OCI-LY7 (cell line): ENCODE measurements around the gene ARSK. TPM values are rescaled to one million over a fixed set of nuclear protein-coding genes. Genes with fewer than 3 reads are reported as not detected.

Experiments
- BruUV-seq: library from RNA; stranded (reverse); fragments of 400-500 nt; replicated peaks from 2 replicates; lab custom pipeline; 2021; lab: Mats Ljungman, UMichigan
- CTCF ChIA-PET: fragments of 300-600 bp; sonication (Branson Sonifier 250); formaldehyde crosslinking; loops from one replicate; lab custom pipeline; 2022; ENCODE audit warnings: antibody characterized with exemption; ENCODE audit not compliant: unreplicated experiment; lab: Charles Lee
- POLR2A ChIA-PET: fragments of 300-600 bp; sonication (Branson Sonifier 250); formaldehyde crosslinking; loops from one replicate; lab custom pipeline; 2022; ENCODE audit warnings: antibody characterized with exemption; lab: Charles Lee
- DNase-seq: peaks from one replicate; pipeline ENCODE4 v3.0.0-alpha.2; 2015; ENCODE audit warnings: low spot score
- H2AFZ ChIP-seq: fragments of 200-600 bp; sonication (generic), shearing (Covaris generic); 2 replicates; pipeline ENCODE4 v1.6.1; 2014; ENCODE audit warnings: mild to moderate bottlenecking, antibody characterized with exemption, low read length, moderate library complexity
- H3K27ac ChIP-seq: fragments of 200-600 bp; sonication (generic); 2 replicates; pipeline ENCODE4 v1.5.1; 2014; ENCODE audit warnings: mixed run types, low read depth, mild to moderate bottlenecking, moderate library complexity, low read length, inconsistent platforms; ENCODE audit not compliant: poor library complexity, severe bottlenecking
- H3K36me3 ChIP-seq: fragments of 200-600 bp; sonication (generic); 2 replicates; pipeline ENCODE4 v1.6.1; 2014; ENCODE audit warnings: mild to moderate bottlenecking, antibody characterized with exemption, low read length, moderate library complexity, mixed read lengths; ENCODE audit not compliant: insufficient read depth
- H3K4me1 ChIP-seq: fragments of 200-600 bp; sonication (generic); 2 replicates; pipeline ENCODE4 v1.5.1; 2014; ENCODE audit warnings: mild to moderate bottlenecking, low read length; ENCODE audit not compliant: insufficient read depth, poor library complexity, severe bottlenecking
- H3K4me2 ChIP-seq: fragments of 200-600 bp; sonication (generic); 2 replicates; pipeline ENCODE4 v1.6.1; 2014; ENCODE audit warnings: mild to moderate bottlenecking, low read length
- H3K4me3 ChIP-seq: fragments of 200-600 bp; sonication (generic); 2 replicates; pipeline ENCODE4 v1.5.1; 2014; ENCODE audit warnings: mild to moderate bottlenecking, low read depth, low read length; ENCODE audit not compliant: poor library complexity, severe bottlenecking
- H3K79me2 ChIP-seq: fragments of 200-600 bp; sonication (generic); 2 replicates; pipeline ENCODE4 v1.6.1; 2016; ENCODE audit warnings: low read depth, mild to moderate bottlenecking, low read length, moderate library complexity, mixed read lengths; ENCODE audit not compliant: insufficient read depth
- H3K9me2 ChIP-seq: fragments of 200-600 bp; sonication (generic); 2 replicates; pipeline ENCODE4 v1.6.1; 2016; ENCODE audit warnings: mild to moderate bottlenecking, low read length, mixed read lengths; ENCODE audit not compliant: insufficient read depth
- H3K9me3 ChIP-seq: fragments of 200-600 bp; sonication (generic); 2 replicates; pipeline ENCODE4 v1.6.1; 2014; ENCODE audit warnings: mild to moderate bottlenecking, mixed run types, low read length, mixed read lengths
- H4K20me1 ChIP-seq: fragments of 200-600 bp; sonication (generic); 2 replicates; pipeline ENCODE4 v1.6.1; 2014; ENCODE audit warnings: mild to moderate bottlenecking, antibody characterized with exemption, low read length, moderate library complexity, mixed read lengths; ENCODE audit not compliant: insufficient read depth
- EZH2phosphoT487 ChIP-seq: fragments of 200-600 bp; sonication (generic); IDR thresholded peaks from 2 replicates; pipeline ENCODE4 v1.6.1; 2018; ENCODE audit warnings: low read depth, borderline replicate concordance, mild to moderate bottlenecking, mixed run types, antibody characterized with exemption, low read length, moderate library complexity, mixed read lengths
- intact Hi-C: fragments of 100-400 bp; cut with micrococcal nuclease; formaldehyde crosslinking; loops from one replicate; pipeline ENCODE4 v1.10.0; 2022; ENCODE audit not compliant: unreplicated experiment
- total RNA-seq, 2 experiments: library from RNA; depleted of rRNA in 1 of 2; stranded (reverse); fragments of >200 nt in 1 of 2; shearing (Covaris generic) in 1 of 2; gene quantifications; 2 replicates each; pipeline ENCODE4 v1.2.3, GENCODE V29; 2014 to 2022
- TF ChIP-seq, protein P1 (sequence below): fragments of 200-600 bp; sonication (generic); conservative IDR thresholded peaks from 2 replicates; pipeline ENCODE4 v1.5.1; 2014; ENCODE audit warnings: mild to moderate bottlenecking, antibody characterized with exemption, low read length, moderate library complexity, mixed read lengths

Gene ARSK
- total RNA-seq, 2 experiments from 2014 or later = 5.2 to 5.9 TPM

DNA sequence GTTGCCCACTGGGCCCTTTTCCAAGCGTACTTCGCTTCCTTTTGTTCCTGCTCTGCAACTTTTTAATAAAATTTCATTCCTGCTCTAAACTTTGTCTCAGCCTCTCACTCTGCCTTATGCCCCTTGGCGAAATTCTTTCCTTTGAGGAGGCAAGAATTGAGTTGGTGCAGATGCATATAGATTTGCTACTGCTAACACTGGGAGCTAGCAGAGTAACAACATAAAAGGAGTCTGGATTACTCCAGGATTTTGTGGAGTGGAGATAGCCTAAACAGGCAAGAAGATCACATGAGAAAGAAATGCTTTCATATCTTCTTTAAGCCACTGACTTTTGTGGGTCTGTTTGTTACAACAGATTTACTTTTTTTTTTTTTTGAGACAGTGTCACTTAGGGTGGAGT is 78.8 kb downstream of the ARSK start:
- POLR2A ChIA-PET = interaction anchor here (0.9 to 1.4 kb wide), 2 partner anchors 9 to 11 kb away, joined by 3 read pairs; no protein-coding TSS in a partner anchor
- intact Hi-C loops = no loop called here
- no peak overlapping the region for H2AFZ ChIP-seq
- H4K20me1 ChIP-seq = no peaks in the 10 kb centered on the region
- no TSS peak for BruUV-seq
- H3K9me2 ChIP-seq = no peaks in the 10 kb centered on the region
- no peaks in the 10 kb centered on the region for H3K9me3 ChIP-seq
- no peak overlapping the region for H3K4me2 ChIP-seq
- TF ChIP-seq EZH2phosphoT487 = no peak
- TF ChIP-seq, protein P1, sequence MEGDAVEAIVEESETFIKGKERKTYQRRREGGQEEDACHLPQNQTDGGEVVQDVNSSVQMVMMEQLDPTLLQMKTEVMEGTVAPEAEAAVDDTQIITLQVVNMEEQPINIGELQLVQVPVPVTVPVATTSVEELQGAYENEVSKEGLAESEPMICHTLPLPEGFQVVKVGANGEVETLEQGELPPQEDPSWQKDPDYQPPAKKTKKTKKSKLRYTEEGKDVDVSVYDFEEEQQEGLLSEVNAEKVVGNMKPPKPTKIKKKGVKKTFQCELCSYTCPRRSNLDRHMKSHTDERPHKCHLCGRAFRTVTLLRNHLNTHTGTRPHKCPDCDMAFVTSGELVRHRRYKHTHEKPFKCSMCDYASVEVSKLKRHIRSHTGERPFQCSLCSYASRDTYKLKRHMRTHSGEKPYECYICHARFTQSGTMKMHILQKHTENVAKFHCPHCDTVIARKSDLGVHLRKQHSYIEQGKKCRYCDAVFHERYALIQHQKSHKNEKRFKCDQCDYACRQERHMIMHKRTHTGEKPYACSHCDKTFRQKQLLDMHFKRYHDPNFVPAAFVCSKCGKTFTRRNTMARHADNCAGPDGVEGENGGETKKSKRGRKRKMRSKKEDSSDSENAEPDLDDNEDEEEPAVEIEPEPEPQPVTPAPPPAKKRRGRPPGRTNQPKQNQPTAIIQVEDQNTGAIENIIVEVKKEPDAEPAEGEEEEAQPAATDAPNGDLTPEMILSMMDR = no peak
- H3K4me3 ChIP-seq = no peak overlapping the region
- DNase-seq = no peak
- no peaks in the 10 kb centered on the region; the same call in 1 of the 2 replicates for H3K36me3 ChIP-seq
- no peaks in the 10 kb centered on the region for H3K79me2 ChIP-seq
- CTCF ChIA-PET = no interaction called here
- no peak overlapping the region for H3K27ac ChIP-seq
- H3K4me1 ChIP-seq = peaks cover 11% of the 10 kb centered on the region

DNA sequence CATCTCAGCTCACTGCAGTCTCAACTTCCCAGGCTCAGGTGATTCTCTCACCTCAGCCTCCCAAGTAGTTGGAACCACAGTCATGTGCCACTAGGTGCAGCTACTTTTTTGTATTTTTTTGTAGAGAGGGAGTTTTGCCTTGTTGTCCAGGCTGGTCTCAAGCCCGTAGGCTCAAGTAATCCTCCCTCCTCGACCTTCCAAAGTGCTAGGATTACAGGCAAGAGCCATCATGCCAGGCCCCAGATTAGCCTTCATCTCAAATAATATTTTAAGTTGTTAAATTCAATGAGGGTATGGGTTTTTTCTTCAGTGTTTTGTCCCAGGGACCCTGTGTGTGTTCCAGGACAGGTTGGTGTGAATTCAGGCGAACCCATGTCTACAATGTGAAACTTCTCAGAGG is 79.2 kb downstream of the ARSK start:
- Histone ChIP-seq H3K9me2 (no peaks in the 10 kb centered on the region), H3K4me1 (peaks cover 11% of the 10 kb centered on the region), H4K20me1 (no peaks in the 10 kb centered on the region), H3K36me3 (no peaks in the 10 kb centered on the region; the same call in 1 of the 2 replicates), H3K9me3 (no peaks in the 10 kb centered on the region), H3K4me3 (no peak overlapping the region), H3K27ac (no peak overlapping the region), H2AFZ (no peak overlapping the region), H3K4me2 (no peak overlapping the region), H3K79me2 (no peaks in the 10 kb centered on the region)
- intact Hi-C loops = no loop called here
- TF ChIP-seq, protein P1 = no peak
- TF ChIP-seq EZH2phosphoT487 = no peak
- no TSS peak for BruUV-seq
- DNase-seq = no peak
- ChIA-PET POLR2A (interaction anchor here (0.8 to 1.4 kb wide), 3 partner anchors 9 to 162 kb away, joined by 3 to 4 read pairs (median 3); no protein-coding TSS in a partner anchor), CTCF (no interaction called here)

DNA sequence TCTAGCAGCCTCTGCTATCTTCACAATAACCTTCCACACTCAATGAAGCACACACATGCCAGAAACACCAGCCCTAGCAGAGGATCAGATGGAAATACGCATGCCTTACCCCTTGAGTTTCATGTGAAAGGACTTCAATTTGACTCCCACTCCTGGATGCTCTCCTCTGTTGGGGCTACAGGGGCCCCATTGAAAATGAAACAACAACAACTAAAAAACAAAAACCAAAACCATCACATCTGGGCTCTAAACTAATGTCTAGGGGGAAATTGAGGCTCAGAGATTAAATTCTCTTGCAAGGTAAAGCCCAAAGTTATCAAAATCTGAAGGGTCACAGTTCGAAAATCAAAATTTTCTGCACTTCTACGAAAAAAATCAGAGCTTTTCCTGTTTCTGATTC is 83.7 kb downstream of the ARSK start:
- POLR2A ChIA-PET = interaction anchor here (0.6 kb wide), 1 partner anchor 150 kb away, joined by 3 read pairs; no protein-coding TSS in a partner anchor
- H3K4me2 ChIP-seq = peak overlapping the region; percentile 6; the same call in 1 of the 2 replicates
- no peaks in the 10 kb centered on the region for H3K9me3 ChIP-seq
- H2AFZ ChIP-seq = peak overlapping the region; percentile 4; the same call in 1 of the 2 replicates
- H3K9me2 ChIP-seq = no peaks in the 10 kb centered on the region
- no peak for TF ChIP-seq EZH2phosphoT487
- TF ChIP-seq, protein P1 = no peak
- intact Hi-C loops = no loop called here
- no peak for DNase-seq
- H3K36me3 ChIP-seq = no peaks in the 10 kb centered on the region
- no TSS peak for BruUV-seq
- H3K4me1 ChIP-seq = no peaks in the 10 kb centered on the region
- CTCF ChIA-PET = no interaction called here
- no peak overlapping the region for H3K27ac ChIP-seq
- H3K4me3 ChIP-seq = no peak overlapping the region
- H3K79me2 ChIP-seq = no peaks in the 10 kb centered on the region
- no peaks in the 10 kb centered on the region for H4K20me1 ChIP-seq
